OCI-LY1 (cell line): Measurements from ENCODE around the gene CCDC71.
A peak's percentile ranks its signal among the peaks of the same experiment; 100 is the strongest.

ENCODE experiments used
- H2AFZ ChIP-seq: fragments of 200-600 bp; sonication (generic), shearing (Covaris generic); 2 replicates; pipeline ENCODE4 v1.6.0; 2014; ENCODE audit warnings: antibody characterized with exemption, mild to moderate bottlenecking, low read length
- H3F3A ChIP-seq: fragments of 200-600 bp; sonication (generic), shearing (Covaris generic); 2 replicates; pipeline ENCODE4 v1.6.0; 2014; ENCODE audit warnings: mild to moderate bottlenecking, antibody characterized with exemption, low read length, moderate library complexity; ENCODE audit not compliant: insufficient read depth
- H3K27ac ChIP-seq: fragments of 200-600 bp; sonication (generic); 2 replicates; pipeline ENCODE4 v1.5.1; 2014; ENCODE audit warnings: low read length, mixed run types, mild to moderate bottlenecking, low read depth; ENCODE audit not compliant: poor library complexity, severe bottlenecking
- H3K27me3 ChIP-seq: fragments of 200-600 bp; sonication (generic); 2 replicates; pipeline ENCODE4 v1.6.0; 2014; ENCODE audit warnings: antibody characterized with exemption, mild to moderate bottlenecking, low read length, moderate library complexity; ENCODE audit not compliant: insufficient read depth
- H3K36me3 ChIP-seq: fragments of 200-600 bp; sonication (generic); 2 replicates; pipeline ENCODE4 v1.6.1; 2014; ENCODE audit warnings: mild to moderate bottlenecking, antibody characterized with exemption, low read length, moderate library complexity, mixed read lengths; ENCODE audit not compliant: insufficient read depth
- H3K4me1 ChIP-seq: fragments of 200-600 bp; sonication (generic); 2 replicates; pipeline ENCODE4 v1.5.1; 2014; ENCODE audit warnings: mild to moderate bottlenecking, low read length, moderate library complexity; ENCODE audit not compliant: insufficient read depth, severe bottlenecking
- H3K4me2 ChIP-seq: fragments of 200-600 bp; sonication (generic), shearing (Covaris generic); 2 replicates; pipeline ENCODE4 v1.6.1; 2014; ENCODE audit warnings: low read length
- H3K4me3 ChIP-seq: fragments of 200-600 bp; sonication (generic); 2 replicates; pipeline ENCODE4 v1.5.1; 2014; ENCODE audit warnings: low read length, low read depth, mild to moderate bottlenecking, mixed read lengths; ENCODE audit not compliant: poor library complexity, severe bottlenecking
- H3K79me2 ChIP-seq: fragments of 200-600 bp; shearing (Covaris generic); 2 replicates; pipeline ENCODE4 v1.6.1; 2016; ENCODE audit warnings: mixed run types, low read length, mixed read lengths; ENCODE audit not compliant: insufficient read depth
- H3K9ac ChIP-seq: fragments of 200-600 bp; sonication (generic), shearing (Covaris generic); 2 replicates; pipeline ENCODE4 v1.6.1; 2014; ENCODE audit warnings: mild to moderate bottlenecking, low read length, mixed read lengths
- H3K9me2 ChIP-seq: fragments of 200-600 bp; sonication (generic), shearing (Covaris generic); 2 replicates; pipeline ENCODE4 v1.6.1; 2014; ENCODE audit warnings: low read depth, mild to moderate bottlenecking, low read length, mixed read lengths
- H3K9me3 ChIP-seq: fragments of 200-600 bp; shearing (Covaris generic); 2 replicates; pipeline ENCODE4 v1.6.1; 2014; ENCODE audit warnings: low read length, mixed read lengths
- H4K20me1 ChIP-seq: fragments of 200-600 bp; sonication (generic), shearing (Covaris generic); 2 replicates; pipeline ENCODE4 v1.6.0; 2016; ENCODE audit warnings: mild to moderate bottlenecking, low read length; ENCODE audit not compliant: insufficient read depth
- CTCF ChIP-seq: fragments of 200-600 bp; sonication (generic), shearing (Covaris generic); IDR thresholded peaks from 2 replicates; pipeline ENCODE4 v1.5.1; 2017; ENCODE audit warnings: mild to moderate bottlenecking, antibody characterized with exemption, low read length, moderate library complexity, mixed read lengths
- EZH2 ChIP-seq: fragments of 200-600 bp; sonication (generic), shearing (Covaris generic); IDR thresholded peaks from 2 replicates; pipeline ENCODE4 v1.8.0; 2017; ENCODE audit warnings: borderline replicate concordance, mixed run types, mild to moderate bottlenecking, antibody characterized with exemption, low read length, moderate library complexity, mixed read lengths

Gene CCDC71

GRCh38 chr3:49140080-49140479, 26.1 kb downstream of the CCDC71 start:
- peaks cover 4% of the 10 kb centered on the region; the same call in 1 of the 2 replicates for H3K27me3 ChIP-seq
- H3K9me3 ChIP-seq: no peaks in the 10 kb centered on the region
- no peak overlapping the region for H2AFZ ChIP-seq
- no peak overlapping the region for H3K4me2 ChIP-seq
- H3F3A ChIP-seq: no peaks in the 10 kb centered on the region
- no peak overlapping the region for H3K27ac ChIP-seq
- no peaks in the 10 kb centered on the region for H3K9me2 ChIP-seq
- no peaks in the 10 kb centered on the region for H3K79me2 ChIP-seq
- no peaks in the 10 kb centered on the region for H3K36me3 ChIP-seq
- no peak for TF ChIP-seq CTCF
- H4K20me1 ChIP-seq: no peaks in the 10 kb centered on the region
- no peak overlapping the region for H3K4me3 ChIP-seq
- H3K4me1 ChIP-seq: no peaks in the 10 kb centered on the region
- no peak overlapping the region for H3K9ac ChIP-seq

GRCh38 chr3:49135499-49135898, 30.6 kb downstream of the CCDC71 start:
- H3K79me2 ChIP-seq: no peaks in the 10 kb centered on the region
- no peaks in the 10 kb centered on the region for H4K20me1 ChIP-seq
- H2AFZ ChIP-seq: no peak overlapping the region
- H3K36me3 ChIP-seq: no peaks in the 10 kb centered on the region
- no peak overlapping the region for H3K4me2 ChIP-seq
- H3K4me1 ChIP-seq: no peaks in the 10 kb centered on the region
- H3K27me3 ChIP-seq: peaks cover 8% of the 10 kb centered on the region; the same call in 1 of the 2 replicates
- TF ChIP-seq EZH2 (no peak), CTCF (no peak)
- no peak overlapping the region for H3K27ac ChIP-seq
- H3K9me3 ChIP-seq: no peaks in the 10 kb centered on the region
- no peak overlapping the region for H3K9ac ChIP-seq
- H3F3A ChIP-seq: no peaks in the 10 kb centered on the region
- no peaks in the 10 kb centered on the region for H3K9me2 ChIP-seq
- H3K4me3 ChIP-seq: no peak overlapping the region

- H3F3A ChIP-seq: no peaks in the 10 kb centered on the region
- H3K27ac ChIP-seq: no peak overlapping the region
- no peaks in the 10 kb centered on the region for H3K9me2 ChIP-seq
- TF ChIP-seq CTCF (peak; percentile 28; the same call in 1 of the 2 replicates), EZH2 (no peak)
- no peak overlapping the region for H3K9ac ChIP-seq
- no peaks in the 10 kb centered on the region for H3K36me3 ChIP-seq
- H3K9me3 ChIP-seq: no peaks in the 10 kb centered on the region
- H3K4me1 ChIP-seq: no peaks in the 10 kb centered on the region
- H3K27me3 ChIP-seq: peaks cover 4% of the 10 kb centered on the region; the same call in 1 of the 2 replicates
- no peak overlapping the region for H3K4me3 ChIP-seq
- H4K20me1 ChIP-seq: no peaks in the 10 kb centered on the region
- no peaks in the 10 kb centered on the region for H3K79me2 ChIP-seq
- H2AFZ ChIP-seq: no peak overlapping the region
- H3K4me2 ChIP-seq: no peak overlapping the region
Observed at GRCh38 chr3:49134471-49135265, 31.5 kb downstream of the CCDC71 start.
